Pons (tissue), 1 donor: Measurements from ENCODE around the gene WAPL.
"Not testable (repeated sequence)": the region's sequence is repeated elsewhere in the genome, so short reads cannot be mapped to it uniquely, and the experiment has no call there.

ENCODE experiments used
- DNase-seq: peaks from one replicate; pipeline ENCODE4 v3.0.0-alpha.2; 2016; ENCODE audit warnings: low spot score

WAPL gene

GRCh38 chr10:86389441-86390193 is 132.0 kb downstream of the WAPL start:
- no peak for DNase-seq

- DNase-seq: not testable (repeated sequence)
Measured at GRCh38 chr10:86389109-86389440, 132.5 kb downstream of the WAPL start.

GRCh38 chr10:86388119-86388704 is 133.4 kb downstream of the WAPL start:
- no peak for DNase-seq

- DNase-seq: no peak
Measured at GRCh38 chr10:86387178-86387794, 134.3 kb downstream of the WAPL start.

DNA sequence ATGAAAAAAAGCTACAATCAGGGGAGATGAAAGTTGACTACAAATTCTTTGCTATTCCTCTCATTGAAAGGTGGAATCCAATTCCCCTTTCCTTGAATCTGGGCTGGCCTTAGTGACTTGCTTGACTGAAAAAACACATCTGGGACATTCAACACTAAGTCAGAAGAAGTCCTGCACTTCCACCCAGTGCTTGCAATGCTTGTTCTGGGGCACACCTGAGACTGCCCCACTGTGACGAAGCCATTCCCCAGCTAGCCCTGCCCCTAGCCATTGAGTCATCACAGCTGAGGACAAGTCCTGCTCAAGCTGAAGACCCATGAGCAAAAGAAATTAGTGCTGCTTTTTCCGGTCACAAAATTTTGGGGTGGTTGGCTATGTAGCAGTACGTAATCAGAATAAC is 135.8 kb downstream of the WAPL start:
- DNase-seq: no peak
